A549 treated with AZD9567 at 1 μM for 4 hours (cell line): ENCODE data around the gene ZNF888. TPM values are rescaled to one million over a fixed set of nuclear protein-coding genes. Genes with fewer than 3 reads are reported as not detected.

Source experiments
- total RNA-seq: library from RNA; stranded (reverse); fragments of 200-300 nt; extraction: Qiagen RNA extraction; gene quantifications from 5 replicates; pipeline ENCODE4 v1.2.3, GENCODE V29; 2022; ENCODE audit not compliant: insufficient read depth

Gene ZNF888
- total RNA-seq = 0.01 to 0.02 TPM in 2 of 5 replicates, not detected in the others

DNA sequence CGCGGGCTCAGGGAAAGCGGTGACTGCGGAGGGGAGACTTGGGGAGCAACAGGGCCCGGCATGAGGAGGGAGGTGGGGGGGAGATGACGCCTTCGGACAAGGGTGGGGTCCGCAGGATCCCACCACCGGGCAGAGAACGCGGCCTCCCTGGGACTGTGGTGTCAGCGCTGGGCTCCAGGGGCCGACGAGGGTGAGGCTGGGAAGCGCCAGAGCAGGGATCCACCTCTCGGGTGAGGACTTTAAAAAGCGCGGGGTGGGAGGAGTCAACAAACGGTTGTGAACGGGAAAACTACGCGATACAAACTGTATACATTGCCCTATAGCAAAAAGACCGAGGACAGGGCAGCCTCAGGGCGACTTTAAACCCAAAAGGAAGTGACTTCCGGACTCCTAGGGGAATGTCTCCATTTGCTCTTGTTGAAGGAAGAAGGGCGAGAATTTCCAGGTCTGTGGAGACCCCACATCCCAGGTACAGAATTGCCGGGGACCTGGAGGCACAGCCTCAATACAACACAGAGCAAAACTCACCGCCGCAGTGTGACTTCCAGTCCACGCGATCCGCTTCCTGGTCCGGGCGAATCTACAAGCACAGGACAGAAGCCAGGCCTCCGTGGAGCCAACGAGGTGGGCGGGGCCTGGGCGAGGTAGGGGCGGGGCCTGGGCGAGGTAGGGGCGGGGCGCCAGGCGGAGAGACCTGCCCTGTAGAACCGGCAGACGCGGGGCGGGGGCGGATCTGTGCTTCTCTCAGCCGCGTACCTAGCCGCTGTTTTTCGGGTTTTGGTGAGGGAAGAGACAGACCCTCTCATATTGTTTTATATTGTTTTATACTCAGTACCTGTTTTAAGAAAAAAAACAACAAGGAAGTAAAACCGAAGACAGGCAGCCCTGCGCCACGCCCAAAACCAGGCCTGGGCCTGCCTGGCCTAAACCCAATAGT, at the start of gene ZNF888:
Gene ZNF888 (minus strand): TSS at position 588 of the 937 bp plus-strand sequence. CDS start 5,555 bp downstream, outside the sequence.

DNA sequence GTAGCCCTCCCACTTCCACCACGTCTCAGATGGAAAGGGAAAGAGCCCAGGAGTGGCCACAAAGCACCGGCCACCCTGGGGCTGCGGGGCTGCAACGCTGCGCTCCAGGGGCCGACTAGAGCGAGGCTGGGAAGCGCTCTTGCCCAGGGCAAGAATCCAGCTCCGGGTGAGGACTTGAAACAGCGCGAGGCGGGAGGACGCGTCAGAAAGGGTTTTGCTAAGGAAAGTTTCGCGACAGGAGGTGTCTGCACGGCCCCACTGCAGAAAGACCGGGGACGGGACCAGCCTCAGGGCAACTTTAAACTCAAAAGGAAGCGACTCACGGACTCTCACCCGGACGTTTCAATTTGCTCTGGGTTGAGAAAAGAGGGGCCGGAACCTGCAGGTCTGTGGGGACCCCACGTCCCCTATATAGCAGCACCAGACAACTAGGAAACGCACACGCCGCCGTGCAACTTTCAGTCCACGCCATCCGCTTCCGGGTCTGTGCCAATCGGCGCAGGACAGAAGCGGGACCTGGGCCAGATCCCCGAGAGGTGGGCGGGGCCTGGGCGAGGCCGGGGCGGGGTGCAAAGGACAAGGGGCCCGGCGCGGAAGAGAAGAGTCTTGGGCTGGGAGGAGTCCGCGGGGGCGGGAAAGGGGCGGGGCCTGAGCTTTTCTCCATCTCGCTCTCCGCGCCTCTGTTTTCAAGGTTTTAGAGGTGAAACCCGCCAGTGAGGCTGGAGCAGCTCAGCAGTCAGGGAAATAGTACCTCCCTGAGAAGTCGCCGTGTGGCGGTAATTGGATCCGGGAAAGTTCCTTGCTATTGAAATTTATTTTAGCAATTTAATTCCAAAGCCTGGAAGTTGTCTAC, 39.4 kb upstream of the ZNF888 start, which contains the start of gene ZNF816:
Gene ZNF816 (minus strand): TSS at position 488 of the 853 bp plus-strand sequence. CDS start 6,792 bp downstream, outside the sequence.

DNA sequence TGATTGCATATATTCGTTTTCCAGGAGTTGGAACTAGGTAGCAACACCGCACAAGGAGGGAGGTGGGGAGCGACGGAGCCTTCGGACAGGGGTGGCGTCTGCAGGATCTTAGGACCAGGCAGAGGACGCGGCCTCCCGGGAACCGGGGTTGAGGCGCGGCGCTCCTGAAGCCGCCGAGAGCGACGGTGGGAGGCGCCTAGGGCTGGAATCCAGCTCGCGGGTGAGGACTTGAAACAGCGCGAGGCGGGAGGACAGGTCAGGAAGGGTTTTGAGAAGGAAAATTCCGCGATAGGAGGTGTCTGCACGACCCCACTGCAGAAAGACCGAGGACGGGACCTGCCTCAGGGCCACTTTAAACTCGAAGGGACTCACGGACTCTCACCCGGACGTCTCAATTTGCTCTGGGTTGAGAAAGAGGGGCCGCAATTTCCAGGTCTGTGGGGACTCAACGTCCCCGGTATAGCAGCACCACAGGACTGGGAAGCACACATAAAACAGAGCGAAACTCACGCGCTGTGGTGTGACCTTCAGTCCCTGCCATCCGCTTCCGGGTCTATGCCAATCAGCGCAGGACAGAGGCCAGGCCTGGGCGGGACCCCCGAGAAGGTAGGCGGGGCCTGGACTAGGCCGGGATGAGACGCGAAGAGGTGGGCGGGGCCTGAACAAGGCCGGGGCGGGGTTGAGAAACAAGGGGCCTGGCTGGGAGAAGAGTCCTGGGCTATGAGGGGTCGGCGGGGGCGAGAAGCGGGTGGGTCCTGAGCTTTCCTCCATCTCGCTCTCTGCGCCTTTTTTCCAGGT, 25.9 kb downstream of the ZNF888 start, which contains the start of gene ZNF320:
Gene ZNF320 (minus strand): TSS at position 498 of the 798 bp plus-strand sequence. CDS start 7,380 bp downstream, outside the sequence.

DNA sequence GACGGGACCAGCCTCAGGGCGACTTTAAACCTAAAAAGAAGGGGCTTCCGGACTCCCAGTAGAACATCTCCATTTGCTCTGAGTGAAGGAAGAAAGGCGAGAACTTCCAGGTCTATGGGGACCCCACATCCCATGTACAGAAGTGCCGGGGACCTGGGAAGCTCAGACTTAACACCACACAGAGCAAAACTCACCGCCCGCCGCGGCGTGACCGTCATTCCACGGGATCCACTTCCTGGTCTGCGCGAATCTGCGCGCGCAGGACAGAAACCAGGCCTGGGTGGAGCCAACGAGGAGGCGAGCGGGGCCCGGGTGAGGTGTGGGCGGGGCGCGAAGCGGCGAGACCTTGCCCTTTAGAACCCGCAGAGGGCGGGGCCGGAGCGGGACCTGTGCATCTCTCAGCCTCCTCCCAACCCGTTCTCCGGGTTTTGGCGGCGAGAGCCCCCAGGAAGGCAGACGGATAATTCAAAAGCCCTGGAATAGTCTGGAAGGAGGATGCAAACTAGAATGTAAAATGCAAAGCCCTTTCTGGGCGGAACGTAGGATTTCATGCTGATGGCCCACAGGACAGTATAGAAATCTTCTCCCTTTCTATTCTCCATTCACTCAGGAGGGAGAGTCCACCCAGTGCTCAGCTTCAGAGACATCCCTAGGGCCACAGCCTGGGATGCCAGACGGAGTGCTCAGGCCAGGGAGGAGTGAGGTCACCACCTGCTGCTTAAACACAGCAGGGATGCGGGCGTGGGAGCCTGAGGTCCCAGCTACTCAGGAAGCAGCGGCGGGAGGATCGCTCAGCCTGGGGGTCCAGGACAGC, 65.6 kb downstream of the ZNF888 start, which contains the start of gene ZNF468:
Gene ZNF468 (minus strand): TSS at position 242 of the 814 bp plus-strand sequence. CDS start 3,347 bp downstream, outside the sequence.

Other genes starting within 250 kb of the ZNF888 start
- gene ZNF611, start 188.4 kb downstream of the ZNF888 start, total RNA-seq = 2.5 to 8.6 TPM (median 2.8 TPM) in 5 replicates
- gene ZNF600, start 136.6 kb downstream of the ZNF888 start, total RNA-seq = 0.05 to 0.20 TPM (median 0.14 TPM) in 4 of 5 replicates, not detected in the other
- 0.86 to 2.0 TPM (median 1.3 TPM) in 4 of 5 replicates, not detected in the other for gene ZNF28, start 101.8 kb downstream of the ZNF888 start, total RNA-seq
- 0.44 to 1.3 TPM (median 0.49 TPM) in 5 replicates for gene ZNF468, start 65.8 kb downstream of the ZNF888 start, total RNA-seq
- gene ZNF320, start 25.8 kb downstream of the ZNF888 start, total RNA-seq = not detected in 5 replicates
- gene ZNF816, start 39.5 kb upstream of the ZNF888 start, total RNA-seq = 0.02 to 0.09 TPM (median 0.07 TPM) in 4 of 5 replicates, not detected in the other
- not detected in 5 replicates for gene ERVV-1, start 90.5 kb upstream of the ZNF888 start, total RNA-seq
- not detected in 5 replicates for gene ERVV-2, start 121.3 kb upstream of the ZNF888 start, total RNA-seq
- 7.8 to 9.6 TPM (median 8.9 TPM) in 5 replicates for gene ZNF160, start 180.0 kb upstream of the ZNF888 start, total RNA-seq
- not detected in 5 replicates for gene ZNF415, start 209.5 kb upstream of the ZNF888 start, total RNA-seq
- 0.20 TPM in 1 of 5 replicates, not detected in the others for gene ZNF347, start 235.6 kb upstream of the ZNF888 start, total RNA-seq